Ureter (tissue), 1 donor: ENCODE data around the gene SIPA1L3. TPM values are rescaled to one million over a fixed set of nuclear protein-coding genes. Genes with fewer than 3 reads are reported as not detected.
A peak's percentile ranks its signal among the peaks of the same experiment; 100 is the strongest.

Experiments used
- DNase-seq: peaks from one replicate; pipeline ENCODE4 v3.0.0-alpha.2; 2020; ENCODE audit warnings: low spot score
- total RNA-seq: library from RNA; stranded (reverse); gene quantifications from one replicate; pipeline ENCODE4 v1.2.4, GENCODE V29; 2023
- donor health status: DM: yes; HTN: yes; CAD: no.

SIPA1L3 gene
- total RNA-seq, 1 donor from 2014 or later, result 60.4 TPM

DNA sequence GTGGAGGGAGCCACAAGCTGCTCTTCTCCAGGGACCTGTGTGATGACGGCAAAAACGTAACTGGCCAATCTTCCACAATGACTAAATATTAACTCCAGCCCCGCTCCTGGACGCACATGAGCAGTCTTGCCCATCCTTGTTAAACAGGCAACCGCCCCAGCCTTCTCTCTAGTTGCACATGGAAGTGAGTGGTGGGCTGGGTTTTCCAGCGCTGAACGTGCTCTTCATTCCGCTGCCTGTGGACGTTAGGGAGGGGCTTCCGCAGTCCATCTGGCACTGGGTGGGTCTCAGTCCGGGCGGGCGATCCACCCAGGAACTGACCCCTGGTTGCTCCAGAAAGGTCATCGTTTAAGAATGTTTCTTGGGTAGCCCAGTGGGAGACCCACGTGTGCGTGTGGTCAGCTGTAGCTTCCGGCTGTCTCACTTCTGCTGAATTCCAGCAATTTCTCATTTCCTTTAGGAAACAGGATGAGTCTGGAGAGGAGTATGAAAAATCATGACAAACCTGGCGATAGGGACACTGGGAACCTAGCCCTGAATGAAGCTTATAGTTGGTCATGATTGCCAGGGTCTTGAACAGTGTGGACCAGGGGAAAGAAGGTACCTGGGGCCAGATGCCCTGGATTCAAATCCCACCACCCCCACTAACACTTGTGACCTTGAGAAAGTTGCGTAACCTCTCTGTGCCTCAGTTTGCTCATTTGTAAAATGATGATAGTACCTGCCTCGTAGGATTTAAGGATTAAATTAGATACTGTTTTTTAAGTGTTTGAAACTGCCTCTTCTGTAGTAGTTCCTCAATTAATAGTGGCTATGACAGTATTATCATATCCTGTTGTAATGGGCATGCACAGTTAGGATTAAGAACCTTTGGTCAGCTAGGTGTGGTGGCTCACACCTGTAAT lies 92.6 kb downstream of the SIPA1L3 start:
- no peak for DNase-seq

DNA sequence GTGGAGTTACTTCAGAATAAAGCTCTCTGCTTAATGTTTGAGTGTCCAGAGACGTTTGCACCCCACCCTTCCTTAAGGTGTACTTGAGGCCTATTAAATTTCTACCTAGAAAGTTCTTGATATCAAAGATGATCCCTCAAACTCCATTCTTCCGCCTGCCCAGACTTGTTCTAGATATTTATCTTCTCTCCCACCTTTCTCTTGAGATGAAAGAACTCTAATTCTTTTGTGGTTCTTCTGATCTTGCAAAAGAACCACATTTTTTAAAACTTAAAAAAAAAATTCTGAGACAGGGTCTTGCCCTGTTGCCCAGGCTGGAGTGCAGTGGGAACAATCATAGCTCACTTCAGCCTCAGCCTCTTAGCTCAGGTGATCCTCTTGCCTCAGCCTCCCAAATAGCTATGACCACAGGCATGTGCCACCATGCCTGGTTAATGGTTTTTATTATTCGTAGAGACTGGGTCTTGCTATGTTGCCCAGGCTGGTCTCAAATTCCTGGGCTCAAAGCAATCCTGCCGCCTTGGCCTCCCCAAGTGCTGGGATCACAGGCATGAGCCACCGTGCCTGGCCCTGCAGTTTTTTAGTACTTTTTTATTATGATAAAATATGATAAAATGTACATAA lies 94.3 kb downstream of the SIPA1L3 start:
- DNase-seq, result no peak

DNA sequence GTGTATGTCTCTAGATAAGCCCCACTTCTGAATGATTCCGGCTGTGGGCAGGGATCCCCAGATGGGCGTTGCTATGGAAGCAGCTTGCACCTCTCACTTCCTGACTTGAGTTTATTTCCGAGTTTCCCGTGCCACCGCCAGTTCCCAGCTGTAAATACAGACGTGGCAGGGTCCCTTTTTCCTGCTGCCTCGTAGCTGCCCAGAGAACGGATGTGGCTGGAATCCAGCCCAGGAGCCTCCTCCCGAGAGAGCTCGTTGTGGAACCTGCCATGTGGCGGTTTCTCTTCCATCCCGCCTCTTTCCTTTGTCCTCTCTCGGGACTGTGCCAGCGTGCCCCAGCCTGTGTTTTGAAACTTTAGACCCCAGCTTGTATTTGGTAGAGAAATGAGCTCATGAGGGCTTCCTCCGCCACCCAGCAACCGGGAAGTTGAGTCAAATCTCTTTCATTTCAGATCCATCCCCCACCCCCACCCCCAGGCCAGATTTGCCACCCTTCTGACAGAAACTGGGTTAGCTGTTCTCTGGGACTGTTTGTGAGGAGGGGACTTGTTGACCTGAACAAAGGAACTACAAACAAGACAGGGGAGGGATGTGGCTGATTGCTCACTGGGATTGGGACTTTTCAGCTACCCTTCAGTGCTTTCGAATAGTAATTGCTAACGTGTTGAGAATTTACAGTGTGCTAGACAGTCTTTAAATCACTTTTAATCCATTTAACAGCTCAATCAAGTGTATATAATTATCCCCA lies 96.6 kb downstream of the SIPA1L3 start:
- DNase-seq, result peak; percentile 77

DNA sequence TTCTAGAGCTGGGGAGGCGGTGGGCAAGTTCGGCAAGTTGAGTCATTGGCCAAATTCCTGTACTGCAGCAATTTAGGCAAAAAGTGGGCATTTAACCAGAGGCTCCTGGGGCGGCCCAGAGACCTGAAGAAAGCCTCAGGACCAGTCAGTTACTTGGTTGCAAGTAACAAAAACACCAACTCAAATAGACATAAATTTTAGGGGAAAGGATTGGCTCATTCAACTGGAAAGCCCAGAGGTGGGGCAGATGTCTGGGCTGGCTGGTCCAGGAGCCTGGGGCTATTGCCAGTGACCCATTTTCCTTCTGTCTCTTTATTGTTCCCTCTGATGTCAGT lies 97.1 kb downstream of the SIPA1L3 start:
- DNase-seq, result no peak

DNA sequence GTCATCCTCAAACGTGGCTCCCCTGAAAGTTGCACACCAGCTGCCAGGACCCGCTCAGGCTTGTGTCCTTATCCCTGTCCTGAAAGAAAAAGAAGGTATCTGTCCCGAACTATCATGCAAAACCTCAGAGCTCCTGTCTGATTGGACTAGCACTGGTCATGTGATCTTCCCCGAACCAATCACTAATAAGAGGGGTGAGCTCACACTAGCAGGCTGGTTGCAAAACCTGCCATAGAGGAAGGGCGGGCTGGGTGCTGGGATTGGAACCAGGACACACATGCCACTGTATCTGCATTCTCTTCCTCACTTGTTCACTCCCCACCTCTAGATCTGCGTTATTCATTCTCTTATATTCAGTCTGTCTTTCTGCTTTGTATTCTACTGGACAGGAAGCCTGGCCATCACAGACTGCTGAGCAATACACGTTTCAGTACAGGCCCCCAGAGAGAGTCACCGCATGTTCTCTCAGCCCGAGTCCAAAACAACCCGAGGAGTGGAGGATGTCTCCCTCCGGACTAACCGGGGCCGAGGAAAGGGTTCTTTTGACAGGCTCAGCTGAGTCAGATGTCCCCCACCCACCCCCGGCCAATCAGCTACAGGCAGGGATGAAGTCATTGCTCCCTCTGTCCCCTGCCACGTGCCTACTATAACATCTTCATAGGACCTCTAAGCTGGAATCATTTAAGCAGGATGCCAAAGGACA lies 97.7 kb downstream of the SIPA1L3 start:
- peak; percentile 91 for DNase-seq

DNA sequence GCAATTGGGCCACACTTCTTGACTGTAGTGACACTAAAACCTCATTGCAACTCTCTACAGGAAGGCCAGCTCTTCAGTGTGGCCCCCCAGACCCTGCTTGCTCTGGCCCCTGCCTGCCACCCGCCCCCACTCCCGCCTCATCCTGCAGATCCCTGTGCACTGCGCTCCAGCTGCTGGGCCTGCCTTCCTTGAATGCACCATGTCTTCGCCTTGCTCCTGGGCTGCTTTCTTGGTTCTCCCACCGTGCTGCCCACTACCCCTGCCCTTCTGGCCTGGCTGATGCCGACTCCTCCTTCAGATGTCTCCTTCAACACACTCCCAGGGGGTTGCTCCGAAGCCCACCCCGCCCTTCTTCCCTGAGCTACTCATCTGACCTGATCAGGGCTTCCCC lies 98.2 kb downstream of the SIPA1L3 start:
- no peak for DNase-seq

DNA sequence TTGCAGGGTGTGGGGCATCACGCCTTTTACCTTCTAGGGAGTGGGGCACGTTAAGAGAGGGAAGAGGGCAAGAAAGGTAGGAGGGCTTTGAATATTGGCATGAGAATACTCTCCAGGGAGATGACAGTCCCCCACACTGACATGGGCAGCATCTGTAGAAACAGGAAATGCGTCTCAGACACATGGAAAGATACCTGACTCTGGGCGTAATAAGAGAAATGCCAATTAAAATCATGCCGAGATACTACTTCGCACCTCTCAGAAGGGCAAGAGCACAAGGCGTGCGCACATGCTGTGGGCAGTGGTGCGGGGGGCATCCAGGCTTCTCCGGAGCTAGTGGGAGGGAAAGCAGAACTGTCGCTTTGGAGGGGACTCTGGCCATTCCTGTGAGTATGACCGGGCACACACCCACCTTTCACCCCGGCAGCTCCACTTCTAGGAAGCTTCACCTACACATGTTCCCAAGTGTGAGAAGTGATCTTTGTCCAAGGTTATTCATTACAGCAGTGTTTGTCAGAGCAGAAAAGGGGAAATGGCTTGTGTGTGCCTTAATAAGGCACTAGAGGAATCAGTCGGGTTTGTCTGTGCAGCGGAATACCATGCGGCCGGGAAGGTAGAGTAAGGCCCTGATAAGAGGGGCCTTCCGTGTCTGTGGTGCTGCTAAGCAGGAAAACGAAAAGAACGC lies 99.5 kb downstream of the SIPA1L3 start:
- DNase-seq, result no peak

DNA sequence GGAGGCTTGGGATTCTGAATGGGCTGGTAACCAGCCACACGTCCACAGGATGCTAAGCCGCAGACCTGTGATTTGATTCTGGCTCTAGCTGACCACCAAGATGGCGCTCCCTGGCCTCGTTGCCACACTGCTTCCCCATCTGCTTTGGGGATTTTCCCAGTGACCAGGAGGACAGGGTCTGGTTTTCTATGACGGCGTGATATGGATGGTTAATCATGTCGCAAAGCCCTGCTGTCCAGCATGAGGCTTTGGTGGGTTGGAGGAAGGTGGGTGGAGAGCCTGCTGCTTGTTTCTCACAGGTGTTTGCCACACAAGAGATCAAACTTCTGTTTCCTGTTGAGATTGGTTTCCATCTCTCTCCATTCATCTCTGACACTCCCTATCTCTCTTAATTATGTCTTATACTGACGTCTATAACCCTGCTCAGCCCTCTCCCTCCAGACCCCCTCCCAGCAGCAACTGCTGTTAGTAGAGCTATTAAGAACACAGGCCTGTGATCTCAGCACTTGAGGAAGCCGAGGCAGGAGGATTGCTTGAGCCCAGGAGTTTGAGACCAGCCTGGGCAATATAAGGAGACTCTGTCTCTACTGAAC lies 102.7 kb downstream of the SIPA1L3 start:
- no peak for DNase-seq

DNA sequence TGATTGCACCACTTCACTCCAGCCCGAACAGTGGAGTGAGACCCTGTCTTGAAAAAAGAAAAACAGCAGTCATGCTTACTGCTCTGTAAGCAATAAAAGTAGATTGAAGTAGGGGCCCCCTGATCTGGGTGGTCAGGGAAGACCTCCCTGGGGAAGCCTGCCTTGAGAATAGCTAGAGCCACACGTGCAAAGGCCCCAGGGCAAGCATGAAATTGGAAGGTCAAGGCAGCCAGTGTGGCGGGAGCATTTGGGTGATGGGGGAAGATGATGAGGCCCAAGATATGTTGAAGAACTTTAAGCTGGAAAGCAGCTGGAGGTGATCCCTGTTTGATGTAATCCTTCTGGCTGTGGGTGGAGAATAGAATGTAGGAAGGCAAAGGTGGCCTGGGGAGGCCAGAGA lies 104.4 kb downstream of the SIPA1L3 start:
- DNase-seq, result no peak

DNA sequence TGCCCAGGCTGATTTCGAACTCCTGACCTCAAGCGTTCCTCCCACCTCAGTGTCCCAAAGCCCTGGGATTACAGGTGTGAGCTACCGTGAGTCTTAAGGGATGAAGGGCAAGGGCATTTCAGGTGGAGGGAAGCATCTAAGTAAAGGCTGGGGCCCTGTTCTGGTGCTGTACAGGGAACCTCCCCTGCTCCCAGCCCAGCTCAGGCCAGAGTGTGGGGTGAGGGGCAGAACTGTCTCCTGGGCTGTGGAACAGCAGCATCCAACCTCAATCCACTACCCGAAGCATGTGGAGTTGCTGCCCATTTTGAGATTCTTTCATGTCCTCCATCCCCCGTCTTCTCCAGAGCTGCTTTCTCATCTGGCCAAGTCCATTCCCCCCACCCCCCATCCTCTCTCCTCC lies 105.3 kb downstream of the SIPA1L3 start:
- DNase-seq, result no peak

DNA sequence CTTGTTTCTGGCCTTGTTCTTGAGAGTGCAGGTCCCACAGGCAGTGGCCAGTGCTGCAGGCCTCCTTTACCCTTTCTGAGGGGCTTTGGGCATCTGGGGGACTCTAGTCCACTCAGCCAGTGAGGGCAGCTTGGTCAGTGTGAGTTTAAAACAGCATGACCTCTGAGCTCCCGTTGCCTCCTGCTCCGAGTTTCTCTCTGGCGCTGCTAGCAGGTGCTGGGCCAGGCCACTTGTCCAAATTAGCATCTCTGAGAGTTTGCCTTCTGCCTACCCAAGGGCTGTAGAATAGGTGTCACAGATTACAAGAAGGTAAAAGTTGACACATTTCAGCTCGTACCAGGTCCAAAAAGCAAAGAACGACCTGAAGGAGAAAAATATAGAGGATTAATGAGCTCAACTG lies 105.9 kb downstream of the SIPA1L3 start:
- DNase-seq, result no peak

DNA sequence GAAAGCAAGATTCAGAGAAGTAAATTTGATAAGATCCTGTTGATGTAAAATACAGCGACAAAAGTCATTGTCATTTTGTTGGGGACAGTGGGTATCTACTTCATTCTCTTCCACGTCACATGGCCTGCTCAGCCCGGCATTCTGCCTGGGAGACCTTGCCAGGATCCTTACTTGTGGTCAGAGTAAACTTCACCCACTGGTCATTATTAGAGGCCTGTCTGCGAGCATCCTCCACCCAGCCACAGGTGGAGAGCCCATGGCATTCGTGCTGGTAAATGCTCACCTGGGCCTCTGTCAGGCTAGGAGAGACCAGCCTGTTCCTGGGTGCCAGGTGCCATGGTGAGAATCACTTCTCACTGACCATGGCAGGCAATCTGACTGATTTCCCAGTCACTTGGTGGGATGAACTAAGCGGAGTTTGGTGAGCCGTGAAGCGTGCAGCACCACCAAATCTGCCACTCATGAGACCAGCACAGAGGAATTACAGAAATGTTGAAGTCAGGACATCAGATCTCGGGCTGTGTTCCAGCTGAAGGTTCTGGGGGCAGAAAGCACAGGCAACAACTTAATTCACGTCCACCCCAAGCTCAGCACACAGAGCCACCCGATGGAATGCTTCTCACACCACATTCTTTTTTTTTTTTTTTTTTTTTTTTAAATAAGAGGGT lies 107.0 kb downstream of the SIPA1L3 start:
- DNase-seq, result no peak

DNA sequence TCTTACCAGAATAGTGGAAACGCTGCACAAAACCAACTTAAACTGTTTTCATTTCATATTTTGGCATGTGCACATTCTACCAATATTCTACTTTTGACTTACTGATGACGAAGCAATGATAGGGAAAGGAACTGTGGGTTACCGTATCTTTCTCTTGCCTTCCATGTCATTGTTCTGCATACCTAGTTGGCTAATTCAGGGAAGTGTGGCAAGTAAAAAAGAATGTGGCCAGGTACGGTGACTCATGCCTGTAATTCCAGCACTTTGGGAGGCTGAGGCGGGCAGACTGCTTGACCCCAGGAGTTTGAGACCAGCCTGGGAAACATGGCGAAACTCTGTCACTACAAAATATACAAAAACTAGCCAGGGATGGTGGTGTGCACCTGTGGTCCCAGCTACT lies 108.2 kb downstream of the SIPA1L3 start:
- DNase-seq, result no peak

DNA sequence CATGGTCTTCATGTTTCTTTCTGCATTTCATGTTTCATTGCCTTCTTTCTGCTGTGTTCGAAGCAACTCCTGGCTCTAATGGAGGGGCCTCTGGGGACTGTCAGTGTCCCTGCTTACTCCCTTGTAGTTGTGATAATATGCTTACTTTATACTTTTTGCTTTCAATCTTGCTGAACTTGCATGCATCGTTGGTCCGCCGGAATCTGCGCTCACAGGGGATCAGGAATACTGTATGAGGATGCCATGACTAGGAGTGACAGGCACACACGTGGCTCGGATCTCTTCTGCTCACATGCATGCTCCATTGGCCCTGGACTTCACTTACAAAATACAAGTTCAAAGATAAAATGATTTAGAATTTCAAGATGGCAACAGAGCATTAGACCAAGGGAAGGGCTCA lies 108.8 kb downstream of the SIPA1L3 start:
- no peak for DNase-seq

DNA sequence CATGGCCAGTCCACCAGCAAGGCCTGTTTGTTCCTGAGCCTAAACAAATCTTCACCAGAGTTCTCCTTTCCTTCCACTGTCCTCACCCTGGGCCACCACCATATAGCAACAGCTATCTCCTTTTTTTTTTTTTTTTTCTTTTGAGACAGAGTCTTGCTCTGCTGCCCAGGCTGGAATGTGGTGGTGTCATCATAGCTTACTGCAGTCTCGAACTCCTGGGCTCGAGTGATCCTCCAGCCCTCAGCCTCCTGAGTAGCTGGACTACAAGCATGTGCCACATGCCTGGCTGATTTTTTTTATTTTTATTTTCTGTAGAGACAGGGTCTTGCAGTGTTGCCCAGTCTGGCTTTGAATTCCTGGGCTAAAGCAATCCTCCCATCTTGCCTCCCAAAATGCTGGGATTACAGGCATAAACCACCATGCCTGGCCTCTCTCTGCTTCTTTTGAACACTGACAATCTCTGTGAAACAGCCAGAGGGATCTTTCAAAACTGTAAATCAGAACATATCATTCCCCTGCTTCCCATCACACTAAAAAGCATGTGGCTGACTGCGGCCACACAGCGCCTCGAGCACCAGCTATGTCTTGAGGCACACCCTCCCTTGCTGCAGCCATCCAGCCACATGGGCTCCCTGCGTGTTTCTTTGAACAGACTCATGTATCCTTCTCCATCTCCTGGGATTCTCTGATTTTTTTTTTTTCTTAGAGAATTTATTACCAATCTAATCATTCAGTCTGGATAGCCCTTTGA lies 110.6 kb downstream of the SIPA1L3 start:
- no peak for DNase-seq

DNA sequence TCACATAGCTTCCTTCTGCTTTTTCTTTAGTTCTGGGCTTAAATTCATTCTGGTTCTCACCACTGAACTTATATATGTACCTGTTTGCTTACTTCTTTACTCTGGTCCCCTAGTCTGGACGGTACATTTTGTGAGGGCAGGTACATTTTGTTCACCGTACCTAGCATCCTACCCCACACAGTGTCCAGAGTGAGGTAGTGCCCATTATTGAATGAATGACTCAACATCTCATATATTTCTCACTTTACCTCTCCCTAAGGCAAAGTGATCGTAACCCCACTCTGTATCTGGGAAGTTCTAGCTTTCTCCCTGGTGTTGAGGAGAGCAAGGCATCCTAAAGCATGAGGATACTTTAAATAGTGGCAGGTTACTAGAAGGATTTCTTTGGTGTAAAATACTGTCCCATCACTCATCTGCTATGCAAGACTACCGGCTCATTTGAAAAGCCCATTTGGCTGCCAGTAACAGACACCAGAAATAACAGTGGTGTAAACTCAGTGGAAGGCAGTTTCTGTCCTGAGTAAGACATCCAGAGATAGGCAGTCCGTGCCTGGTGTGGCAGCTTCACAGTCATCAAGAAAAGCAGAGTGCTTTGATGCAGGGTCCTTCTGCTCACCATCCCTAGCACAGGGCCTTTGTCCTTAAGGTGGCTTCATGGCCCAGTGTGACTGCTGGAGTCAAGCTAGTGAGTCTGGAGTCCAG lies 111.8 kb downstream of the SIPA1L3 start:
- no peak for DNase-seq

DNA sequence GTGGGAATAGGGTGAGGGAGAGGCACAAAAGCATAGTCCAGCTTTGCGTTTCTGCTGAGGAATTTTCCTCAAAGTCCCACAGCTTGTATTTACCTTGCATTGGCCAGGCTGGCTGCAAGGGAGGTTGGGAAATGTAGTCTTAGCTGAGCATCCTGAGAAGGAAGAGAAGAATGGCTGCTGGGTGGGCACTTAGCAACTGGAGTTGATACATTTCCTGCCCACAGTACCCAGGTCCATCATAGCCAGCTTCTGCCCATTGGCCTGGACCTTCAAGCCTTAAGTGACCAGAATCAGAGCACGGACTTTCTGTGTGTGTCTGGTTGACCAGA lies 112.4 kb downstream of the SIPA1L3 start:
- DNase-seq, result no peak

DNA sequence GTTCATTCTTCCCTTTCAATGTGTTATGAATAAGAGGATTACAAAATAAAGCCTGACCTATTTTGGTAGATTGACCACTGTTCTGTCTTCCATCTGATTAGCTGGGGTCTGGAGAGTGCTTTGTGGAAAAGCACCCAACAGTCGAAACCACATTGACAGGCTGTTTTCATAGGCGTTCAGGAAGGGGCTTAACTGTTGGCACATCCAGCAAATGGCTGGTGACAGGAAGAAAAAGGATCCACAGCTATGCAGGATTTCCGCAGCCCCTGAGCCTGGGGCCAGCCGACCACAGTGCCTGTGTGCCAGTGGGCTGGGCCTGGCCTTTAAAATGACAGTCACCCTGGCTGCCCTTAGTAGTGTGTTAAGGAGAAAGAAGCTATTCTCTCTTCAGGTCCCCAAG lies 113.3 kb downstream of the SIPA1L3 start:
- no peak for DNase-seq

DNA sequence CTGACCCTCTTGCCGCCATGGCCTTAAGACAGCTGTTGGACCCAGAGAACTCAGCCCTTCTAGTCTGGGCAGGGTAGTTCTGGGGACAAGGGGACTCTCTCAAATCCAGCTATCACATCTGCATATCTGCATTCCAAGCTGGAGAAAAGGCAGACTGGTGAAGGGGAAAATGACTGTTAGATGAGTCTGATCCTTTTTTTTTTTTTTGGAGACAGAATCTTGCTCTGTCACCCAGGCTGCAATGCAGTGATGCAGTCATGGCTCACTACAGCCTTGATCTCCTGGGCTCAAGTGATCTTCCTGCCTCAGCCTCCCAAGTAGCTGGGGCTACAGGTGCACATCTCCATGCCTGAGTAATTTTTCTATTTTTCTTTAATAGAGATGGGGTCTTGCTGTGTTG lies 114.3 kb downstream of the SIPA1L3 start:
- DNase-seq, result no peak
